GM18861 (cell line): ENCODE results near the gene FOXP1.

Experiments
- ATAC-seq: cut with Tn5 transposase; IDR thresholded peaks from one replicate; pipeline ENCODE4 v1.9.1; 2021; ENCODE audit not compliant: unreplicated experiment

Gene FOXP1

DNA sequence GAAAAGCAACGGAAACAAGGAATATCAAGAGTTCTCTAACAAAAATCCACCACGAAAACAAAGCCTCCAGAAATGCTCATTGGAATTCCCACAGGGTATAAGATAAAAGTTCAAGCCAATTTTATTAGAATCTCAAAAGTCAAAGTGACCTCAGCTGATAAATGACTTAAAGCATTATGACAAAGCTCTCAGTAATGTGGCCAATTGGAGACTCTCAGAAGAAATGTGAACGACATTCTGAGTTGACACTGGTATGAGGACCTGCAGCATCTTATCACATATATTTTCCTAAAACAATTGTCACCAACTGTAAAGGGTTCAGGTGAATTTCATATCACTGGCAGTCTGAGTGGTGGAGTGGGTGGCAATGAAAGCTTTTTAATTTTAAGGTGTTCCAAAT lies 199.1 kb downstream of the FOXP1 start:
- ATAC-seq = no peak

DNA sequence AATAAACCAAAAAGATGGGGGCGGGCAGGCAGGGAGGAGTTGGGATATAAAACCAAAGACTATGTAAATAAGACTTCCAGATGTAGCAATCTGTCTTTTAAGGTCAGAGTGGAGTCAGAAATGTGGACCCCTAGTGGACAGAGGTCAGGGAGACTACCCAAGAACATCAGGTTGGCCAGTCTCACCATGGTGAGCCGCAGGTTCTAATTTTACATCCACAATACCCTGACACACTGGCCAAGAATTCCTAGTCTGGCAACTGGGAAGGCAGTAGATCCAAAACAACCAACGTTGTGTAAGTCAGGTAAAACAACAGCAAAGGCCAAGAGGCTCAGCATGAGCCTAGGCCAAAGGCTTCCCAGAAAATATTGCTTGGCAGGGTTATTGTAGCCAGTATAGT lies 203.4 kb downstream of the FOXP1 start:
- ATAC-seq = no peak

DNA sequence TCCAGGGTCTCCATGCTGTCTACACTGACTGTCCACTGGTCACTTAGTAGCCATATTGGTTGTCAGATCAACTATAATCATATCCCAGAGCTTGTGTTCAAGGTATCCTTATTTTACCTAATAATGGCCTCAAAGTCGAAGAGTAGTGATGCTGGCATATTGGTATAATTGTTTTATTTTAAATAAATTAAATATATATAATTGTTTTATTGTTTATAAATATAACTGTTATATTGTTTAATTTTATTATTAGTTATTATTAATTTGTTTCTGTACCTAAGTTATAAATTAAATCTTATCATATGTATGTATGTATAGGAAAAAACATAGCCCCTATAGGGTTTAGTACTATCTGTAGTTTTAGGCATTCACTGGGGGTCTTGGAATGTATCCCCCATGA lies 205.0 kb downstream of the FOXP1 start:
- ATAC-seq = no peak

DNA sequence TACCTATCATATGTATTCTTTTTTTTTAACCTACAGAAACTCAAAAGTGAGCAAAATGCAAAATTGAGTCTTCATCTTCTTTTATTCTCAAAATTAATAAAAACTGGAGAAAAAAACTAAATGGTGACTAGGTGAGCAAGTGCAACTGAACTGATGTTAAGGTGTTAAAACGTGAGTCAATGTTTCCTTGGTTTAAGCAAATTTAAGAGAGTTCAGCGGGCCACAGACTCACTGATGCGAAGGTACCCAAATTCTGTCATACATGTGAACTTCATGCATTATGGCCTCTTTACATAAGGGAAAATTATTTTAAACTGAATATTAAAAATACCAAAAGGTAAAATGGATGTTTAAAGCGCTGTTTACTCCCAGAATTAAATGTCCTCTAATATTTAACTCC lies 206.6 kb downstream of the FOXP1 start:
- no peak for ATAC-seq

DNA sequence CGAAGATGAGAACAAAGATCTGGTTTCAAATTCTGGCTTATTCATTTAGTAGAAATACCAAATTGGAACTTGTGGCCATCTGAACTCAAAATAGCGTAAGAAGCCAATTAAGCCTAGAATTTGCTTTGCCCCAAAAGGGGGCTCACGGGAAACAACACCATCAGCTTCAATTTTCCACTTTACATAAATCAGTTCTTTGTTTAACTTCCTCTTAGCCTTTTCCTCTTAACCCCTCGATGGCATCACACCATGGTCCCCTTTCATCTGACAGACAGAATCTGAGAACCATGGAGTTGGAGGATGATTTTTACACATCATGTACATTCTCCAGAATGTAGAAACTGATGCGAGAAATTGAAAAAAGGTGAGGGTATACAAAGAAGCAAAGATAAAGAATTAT lies 207.0 kb downstream of the FOXP1 start:
- no peak for ATAC-seq

DNA sequence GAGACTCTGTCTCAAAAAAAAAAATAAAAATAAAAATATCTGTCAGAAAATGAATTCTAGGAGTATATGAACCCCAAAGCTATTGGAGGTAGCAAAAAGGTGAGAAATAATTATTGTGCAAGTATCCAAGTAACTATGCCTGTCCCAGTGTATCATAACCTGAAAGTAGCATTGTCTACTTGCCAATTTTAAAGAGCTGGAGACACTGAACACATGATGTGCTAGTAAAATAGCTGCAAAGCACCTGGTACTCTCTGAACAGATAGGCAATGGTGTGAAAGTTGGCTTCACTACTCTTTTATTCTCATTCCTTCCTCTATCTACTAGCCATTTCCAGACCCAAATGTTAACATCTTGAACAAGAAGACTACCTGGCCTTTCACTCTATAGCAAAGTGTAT lies 208.9 kb downstream of the FOXP1 start:
- ATAC-seq = no peak

DNA sequence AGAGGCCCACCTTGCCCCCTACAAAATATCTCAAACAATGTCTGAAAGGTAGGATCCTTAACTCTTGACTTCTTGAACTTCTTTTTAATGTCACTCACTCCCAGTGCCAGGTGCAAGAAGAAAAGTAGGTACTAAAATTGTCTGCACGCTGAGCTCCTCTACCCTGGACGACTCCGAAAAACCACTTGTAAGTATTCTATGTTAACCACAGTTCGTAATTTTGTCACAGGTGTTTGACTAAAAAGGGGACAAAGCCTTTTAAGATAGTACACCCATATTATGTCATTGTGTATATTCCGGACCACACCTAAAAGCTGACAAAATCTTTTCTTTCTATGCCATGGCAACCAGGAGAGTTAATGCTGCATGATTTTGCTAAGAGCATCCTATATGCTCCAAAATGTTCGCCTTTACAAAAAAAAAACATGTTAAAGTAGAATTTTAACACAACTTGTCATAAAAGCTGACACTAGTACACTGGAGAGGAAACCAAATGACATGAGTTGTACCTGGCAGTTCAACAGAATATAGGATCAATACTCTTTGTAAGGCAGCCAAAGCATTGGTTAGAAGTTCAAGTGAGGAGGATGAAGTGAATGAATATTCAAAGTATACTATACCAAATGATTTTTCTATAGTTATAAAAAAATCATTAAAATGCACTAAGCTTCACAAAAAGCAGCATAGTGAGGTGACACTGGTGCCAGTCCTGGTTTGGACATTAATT lies 210.5 kb downstream of the FOXP1 start:
- no peak for ATAC-seq

DNA sequence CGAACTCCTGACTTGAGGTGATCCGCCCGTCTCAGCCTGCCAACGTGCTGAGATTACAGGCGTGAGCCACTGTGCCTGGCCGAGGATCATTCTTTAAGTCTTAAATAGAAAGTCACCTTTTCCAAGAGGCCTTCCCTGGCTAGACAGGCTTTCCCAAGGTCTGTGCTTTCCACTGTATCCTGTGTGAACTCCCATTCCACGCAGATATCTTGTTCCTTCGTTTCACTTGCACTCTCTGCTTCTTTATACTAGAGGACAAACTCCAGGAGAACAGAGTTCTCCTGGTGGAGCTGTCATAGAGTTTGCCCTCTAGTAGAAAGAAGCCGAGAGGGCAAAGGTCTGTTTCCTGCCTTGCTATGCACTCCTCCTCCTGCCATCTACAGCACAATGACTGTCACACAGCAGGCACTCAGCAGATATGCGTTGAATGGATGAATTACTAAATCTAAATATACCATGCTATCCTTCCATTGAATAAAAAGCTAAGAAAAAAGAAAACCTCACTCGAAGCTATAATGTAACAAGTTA lies 211.2 kb downstream of the FOXP1 start:
- no peak for ATAC-seq

DNA sequence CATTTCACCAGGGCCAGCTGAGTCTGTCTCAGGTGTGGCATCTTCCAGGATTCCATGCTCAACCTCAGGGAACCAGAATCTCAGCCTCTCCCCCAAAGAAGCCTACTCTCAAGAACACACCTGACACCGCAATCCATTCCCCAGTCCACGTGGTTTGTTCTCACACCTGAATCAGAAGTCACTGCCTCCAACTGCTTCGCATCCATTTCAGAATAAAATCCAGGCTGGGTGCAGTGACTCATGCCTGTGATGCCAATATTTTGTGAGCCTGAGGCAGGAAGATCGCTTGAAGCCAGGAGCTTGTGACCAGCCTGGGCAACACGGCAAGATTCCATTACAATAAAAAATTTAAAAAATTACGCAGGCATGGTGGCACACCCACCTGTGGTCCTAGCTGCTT lies 212.2 kb downstream of the FOXP1 start:
- no peak for ATAC-seq

DNA sequence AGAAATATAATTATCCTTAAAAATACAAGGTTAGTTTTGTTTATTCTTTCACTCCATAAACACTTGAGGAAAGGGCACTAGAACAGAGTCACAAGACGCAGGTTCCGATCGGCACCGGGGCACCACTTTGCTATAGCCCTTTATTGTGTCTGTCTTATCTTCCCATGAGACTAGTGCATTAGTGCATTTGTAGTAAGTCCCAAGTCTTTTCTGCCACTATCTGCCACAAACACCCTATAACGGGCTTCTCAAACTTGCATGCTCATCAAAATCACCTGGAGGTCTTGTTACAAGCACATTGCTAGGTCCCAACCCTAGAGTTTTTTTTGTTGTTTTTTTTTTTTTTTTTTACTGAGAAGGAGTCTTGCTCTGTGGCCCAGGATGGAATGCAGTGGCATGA lies 213.1 kb downstream of the FOXP1 start:
- ATAC-seq = no peak

DNA sequence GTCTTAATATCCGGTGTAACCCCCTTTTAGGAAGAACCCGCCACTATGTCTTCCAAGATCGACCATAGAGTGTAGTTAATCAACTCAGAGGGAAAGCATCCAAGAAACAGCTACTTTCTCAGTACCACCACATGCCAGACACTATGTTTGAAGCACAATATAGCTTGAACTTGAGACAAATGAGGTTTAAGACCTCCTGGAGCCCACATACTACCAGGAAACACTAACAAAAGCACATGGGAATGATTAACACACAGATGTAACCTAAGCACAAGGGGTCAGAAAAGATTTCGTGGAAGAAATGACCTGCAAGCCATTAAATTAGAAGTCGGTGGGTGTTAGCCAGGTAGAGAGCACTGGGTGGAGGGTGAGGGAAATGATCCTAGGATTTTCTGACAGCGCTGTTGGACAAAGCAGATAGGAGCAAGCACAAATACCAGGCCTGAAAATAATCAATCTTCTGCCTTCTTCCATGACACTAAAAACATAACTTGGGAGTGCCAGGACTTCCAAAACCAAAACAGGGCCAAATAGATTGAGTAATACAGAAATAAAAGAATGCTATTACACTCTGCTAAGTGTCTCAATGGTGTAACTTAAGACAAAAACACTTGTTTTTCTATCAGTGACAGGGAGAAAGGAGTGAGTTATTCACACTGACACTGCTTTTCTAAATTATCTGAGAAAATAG lies 213.7 kb downstream of the FOXP1 start:
- no peak for ATAC-seq

DNA sequence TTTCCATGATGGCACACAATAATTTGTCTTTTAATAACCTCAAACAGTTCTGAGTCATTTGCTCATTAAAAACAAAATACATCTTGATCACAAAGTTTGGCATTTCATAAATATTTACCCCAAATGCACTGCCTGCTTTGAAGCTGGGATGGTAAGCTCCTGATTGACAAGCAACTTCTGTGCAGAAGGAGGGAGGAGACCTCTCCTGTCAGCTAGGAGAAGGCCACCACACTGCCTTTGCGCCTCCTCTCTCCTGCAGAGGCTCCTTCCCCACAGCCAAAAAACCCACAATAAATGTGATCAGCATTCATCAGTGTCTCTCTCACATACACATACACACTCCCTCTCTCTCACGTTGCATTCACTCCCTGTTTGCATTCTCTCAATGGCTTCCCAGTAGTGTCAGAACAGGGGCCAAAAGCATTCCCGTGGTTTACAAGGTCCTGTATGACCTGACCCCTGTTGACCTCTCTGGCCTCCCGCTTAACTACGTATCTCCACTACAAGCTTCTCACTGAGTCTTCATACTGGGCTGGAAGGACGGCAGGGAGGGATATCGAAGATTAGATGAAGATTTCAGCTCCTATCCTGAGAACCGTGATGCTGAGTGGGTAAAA lies 216.4 kb downstream of the FOXP1 start:
- ATAC-seq = no peak

DNA sequence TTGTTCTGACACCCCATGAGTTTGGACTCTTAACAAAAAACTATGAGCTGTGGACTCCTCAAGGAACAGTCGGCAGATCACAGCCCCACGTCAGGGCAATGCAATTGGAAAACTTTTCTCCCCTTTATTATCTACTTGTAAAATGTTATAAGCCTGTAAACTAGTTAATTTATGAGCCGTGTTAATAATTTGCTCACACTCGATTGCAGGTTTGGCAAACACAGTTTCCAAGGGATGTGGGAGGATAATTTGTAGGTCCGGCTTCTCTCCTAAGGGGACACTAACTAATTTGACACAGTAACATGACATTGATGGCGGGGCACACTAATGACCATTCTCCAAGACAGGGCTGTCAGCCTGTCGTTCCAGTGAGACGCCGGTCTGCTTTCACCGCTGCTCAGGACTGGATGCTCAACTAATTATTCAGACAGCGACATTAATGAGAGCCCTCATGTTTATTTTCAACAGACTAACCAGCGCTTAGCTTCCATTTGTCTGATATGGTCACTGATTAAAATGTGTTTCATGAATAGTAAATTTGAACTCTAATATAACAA lies 222.1 kb downstream of the FOXP1 start:
- ATAC-seq = no peak

DNA sequence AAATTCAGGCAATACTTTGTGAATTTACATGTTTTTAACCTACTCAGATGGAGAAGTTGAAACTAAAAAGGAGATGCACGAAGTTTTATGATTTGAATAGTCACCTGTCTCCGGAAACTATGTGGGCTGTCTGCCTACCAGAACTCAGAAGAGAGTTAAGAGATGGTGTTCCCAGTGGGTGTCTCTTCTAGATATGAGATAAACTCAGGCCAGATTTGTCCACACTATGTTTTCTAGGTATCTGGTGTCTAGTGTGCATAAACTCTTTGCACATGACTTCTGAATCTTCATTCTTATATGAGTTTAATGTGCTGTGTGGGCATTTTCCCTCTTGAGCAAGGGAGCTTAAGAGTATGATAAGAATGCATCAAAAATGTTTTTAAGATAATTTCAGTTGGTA lies 222.8 kb downstream of the FOXP1 start:
- peak; percentile 78 for ATAC-seq

DNA sequence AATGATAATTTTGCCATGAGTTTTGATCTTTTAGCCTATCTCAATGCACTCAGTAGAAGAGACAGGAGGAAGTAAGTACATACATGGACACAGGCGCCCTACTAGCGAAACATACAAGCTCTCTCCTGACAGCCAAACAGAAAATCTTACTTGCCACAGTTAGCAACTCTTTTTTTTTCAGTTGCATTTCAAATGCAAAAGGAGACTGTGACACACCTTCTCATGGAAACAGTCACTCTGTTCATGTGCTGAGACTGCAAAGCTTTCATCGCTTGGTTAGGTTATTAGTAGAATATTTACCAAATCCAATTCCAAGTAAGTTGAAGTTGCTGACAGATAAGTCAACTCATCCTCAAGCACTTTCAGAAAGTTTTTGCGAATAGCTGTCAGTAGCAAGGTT lies 223.3 kb downstream of the FOXP1 start:
- peak; percentile 35 for ATAC-seq

DNA sequence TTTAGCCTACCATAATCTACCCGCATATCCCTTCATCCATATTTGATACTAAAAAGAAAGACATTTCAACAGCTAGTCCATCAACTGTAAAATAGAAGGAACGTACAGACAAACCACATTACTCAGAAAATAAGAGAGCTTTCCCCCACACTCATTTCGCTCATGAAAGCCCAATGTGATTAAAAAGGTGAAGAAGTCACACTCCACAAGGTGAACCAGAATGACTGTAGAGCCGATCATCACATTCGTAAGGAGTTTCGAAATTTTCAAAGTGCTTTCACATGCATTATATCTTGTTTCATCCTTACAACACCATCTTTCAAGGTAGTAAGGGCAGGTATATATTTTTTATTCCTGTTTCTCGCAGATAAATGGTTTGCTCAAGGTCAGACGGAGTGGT lies 225.3 kb downstream of the FOXP1 start:
- no peak for ATAC-seq

DNA sequence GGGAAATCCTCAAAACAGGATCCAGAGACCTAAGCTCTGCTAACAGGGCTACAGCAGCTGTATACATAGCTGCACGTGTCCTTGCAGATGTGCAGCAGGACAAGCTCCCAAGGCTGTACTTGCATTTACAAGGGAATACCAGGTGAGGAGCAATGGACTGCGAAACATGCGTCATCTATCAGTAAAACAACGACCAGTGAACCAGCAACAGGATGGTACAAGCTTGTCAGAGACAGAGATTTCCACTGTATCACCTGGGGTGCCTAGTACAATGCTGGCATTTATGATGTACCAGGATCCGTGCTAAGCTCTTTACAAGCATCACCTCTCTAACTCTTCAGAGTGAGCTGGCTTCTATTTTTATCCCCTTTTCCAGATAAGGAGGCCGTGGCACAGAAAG lies 227.3 kb downstream of the FOXP1 start:
- ATAC-seq = no peak

DNA sequence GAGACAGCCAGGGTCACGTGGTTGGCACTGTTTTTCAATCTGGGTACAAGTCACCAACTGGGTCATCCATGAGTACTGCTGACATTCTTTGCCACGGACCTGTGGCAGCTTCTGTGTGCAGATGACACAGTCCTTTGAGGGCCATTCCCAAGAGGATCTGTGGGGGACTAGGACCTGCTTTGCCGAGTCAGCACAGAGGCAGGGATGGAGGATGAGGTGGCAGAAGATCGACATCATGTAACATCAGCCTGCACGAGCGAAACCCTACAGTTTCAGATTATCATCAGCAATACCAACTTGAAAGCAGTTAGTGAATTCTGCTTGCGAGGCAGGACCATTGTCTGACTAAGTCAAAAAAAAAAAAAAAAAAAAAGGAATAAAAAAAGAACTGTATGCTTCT lies 227.7 kb downstream of the FOXP1 start:
- ATAC-seq = no peak

DNA sequence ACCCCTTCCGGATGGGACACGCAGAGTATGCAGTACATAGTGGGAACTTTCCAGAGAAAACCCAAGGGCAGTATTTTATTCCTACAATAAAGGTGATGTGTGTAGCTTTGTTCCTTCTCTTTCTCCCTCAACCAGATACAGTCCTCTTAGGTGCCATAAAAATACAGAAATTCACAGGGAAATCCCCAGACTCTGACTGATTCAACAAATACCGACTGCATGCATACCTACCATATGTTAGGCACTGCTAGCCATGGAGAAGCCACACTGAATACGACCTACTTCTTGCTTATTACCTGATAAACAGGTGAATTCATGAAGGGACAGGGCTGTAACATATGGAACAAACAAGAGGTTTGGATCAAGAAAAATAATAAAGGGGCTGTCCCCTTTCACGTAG lies 228.5 kb downstream of the FOXP1 start:
- ATAC-seq = no peak

DNA sequence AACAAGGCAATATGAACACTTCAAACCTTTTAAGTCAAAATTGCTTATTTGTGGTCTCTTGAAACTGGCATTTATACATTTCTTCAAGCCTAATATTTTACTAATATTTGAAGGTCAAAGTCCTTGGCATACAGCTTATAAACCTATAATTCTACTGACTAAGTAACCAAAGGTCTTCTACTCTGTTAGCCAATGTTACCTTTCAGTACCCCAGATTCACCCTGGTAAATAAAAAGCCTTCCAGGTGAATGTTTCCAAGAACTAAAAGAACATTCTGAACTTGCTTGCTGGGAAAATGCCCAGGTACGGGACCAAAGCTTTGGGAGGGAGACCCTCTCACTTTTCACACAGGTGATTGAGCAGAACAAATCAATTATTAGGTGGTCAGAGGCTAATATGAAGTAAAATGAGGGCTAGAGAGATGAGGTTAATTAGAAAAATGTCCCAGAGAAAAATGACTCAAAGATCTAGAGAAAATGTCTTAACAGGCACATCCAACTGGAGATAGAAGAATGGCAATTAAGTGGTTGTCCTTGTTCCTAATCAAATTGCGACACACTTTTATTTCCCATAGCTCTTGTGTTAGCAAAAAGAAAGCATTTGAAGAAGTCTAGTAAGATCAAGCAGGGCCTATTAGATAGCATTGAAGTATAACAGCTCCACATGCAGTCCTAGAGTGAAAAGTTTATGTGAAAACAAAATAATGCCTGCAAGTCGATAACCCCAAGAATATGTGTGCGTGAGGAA lies 232.0 kb downstream of the FOXP1 start:
- no peak for ATAC-seq

DNA sequence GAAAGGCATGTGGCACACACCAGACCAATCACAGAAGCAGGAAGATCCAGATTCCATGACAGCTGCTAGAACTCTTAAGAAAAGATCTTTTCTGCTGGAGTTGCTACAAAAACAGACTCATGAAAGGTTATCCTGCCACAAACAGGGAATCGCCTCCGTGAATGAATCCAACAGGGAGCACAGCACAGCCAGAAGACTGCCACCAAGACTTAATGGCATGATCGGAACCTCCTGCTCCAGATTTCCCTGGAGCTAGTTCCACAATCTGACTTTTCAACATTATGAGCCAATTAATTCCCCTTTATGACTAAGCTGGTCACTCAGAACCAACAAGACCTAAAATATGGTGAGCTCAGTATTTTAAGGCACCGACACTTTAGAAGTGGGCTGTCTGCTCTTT lies 232.5 kb downstream of the FOXP1 start:
- no peak for ATAC-seq
